Glomerular endothelial cell (primary cell): ENCODE measurements around the gene ZNF688. TPM values are rescaled to one million over a fixed set of nuclear protein-coding genes. Genes with fewer than 3 reads are reported as not detected.
"Not testable (repeated sequence)": the region's sequence is repeated elsewhere in the genome, so short reads cannot be mapped to it uniquely, and the experiment has no call there.

Source experiments
- DNase-seq: peaks from one replicate; pipeline ENCODE4 v3.0.0-alpha.2; 2011; ENCODE audit warnings: low read depth, low spot score; ENCODE audit errors: extremely low read depth
- total RNA-seq: library from RNA; depleted of rRNA; stranded (reverse); fragments of >200 nt; gene quantifications from 2 replicates; pipeline ENCODE4 v1.2.3, GENCODE V29; 2015

ZNF688 gene
- total RNA-seq, 1 donor from 2014 or later = 11.1 TPM

DNA sequence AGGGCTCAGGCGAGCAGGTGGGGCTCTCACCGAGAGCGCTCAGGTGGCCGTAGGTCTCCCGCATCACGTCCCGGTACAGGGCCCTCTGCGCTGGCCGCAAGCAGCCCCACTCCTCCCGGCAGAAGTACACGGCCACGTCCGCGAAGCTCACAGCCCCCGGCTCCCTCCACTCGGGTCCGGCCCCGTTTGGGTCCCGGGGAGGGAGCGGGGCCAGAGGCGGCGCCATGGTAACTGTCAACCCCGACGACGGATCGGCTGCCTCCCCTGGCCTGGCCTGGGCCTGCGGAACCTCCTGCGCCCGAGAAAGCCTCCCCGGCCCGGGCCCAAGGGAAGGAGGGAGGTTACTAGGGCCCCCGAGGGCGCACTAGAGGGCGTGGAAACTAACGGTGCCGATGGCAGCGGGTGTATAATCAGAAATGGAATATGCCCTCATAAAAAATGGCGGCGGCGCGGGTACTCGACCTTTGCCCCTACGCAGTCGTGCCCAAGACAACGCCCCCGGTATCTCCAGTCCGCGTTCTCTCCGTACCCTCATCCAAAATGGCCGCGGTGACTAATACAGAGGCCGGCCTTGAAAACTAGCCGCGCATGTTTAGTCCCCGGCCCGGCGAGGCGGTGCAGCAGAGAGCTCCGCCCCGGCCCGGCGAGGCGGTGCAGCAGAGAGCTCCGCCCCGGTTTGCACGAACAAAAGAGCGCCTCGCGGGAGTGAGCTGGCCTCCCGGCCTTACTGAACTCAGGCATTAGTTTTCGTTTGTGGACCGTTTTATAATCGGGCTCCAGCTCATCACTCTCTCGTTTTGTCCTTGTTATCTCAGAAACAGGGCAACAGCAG is 13.3 kb downstream of the ZNF688 start, which contains the start of gene ZNF764:
Gene ZNF764, minus strand, starts transcription at position 418 of the 832 bp plus-strand sequence. Its CDS starts 192 bp downstream, at position 226.
- peak; percentile 82 for DNase-seq

DNA sequence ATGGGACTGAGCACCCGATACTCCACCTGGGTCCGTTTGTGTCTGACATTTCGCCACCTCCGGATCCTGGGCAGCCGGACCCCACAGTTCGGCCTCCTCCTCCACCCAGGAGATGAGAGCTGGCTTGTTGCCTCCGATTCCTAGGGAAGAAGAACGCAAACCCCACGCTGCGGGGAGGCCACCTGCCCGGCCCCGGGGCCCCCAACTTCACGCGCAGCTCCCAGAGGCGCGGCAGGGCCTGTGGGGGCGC is 13.9 kb downstream of the ZNF688 start:
- no peak for DNase-seq

DNA sequence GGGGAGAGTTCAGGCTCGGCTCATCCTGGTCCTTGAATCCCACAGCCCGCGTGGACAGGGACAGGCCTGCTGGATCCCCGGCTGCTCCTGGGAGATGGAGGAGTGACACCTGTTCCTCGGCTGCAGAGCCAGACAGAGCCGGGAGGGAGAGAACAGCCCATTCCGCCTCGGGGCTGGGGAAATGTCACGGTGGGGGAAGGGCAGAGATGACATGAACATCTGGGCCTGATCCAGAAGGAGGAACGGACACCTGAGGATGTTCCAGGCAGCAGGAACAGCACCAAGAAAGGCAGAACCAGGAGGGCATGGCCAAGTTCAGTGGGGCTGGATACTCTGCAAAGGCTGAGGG is 15.4 kb downstream of the ZNF688 start:
- no peak for DNase-seq

DNA sequence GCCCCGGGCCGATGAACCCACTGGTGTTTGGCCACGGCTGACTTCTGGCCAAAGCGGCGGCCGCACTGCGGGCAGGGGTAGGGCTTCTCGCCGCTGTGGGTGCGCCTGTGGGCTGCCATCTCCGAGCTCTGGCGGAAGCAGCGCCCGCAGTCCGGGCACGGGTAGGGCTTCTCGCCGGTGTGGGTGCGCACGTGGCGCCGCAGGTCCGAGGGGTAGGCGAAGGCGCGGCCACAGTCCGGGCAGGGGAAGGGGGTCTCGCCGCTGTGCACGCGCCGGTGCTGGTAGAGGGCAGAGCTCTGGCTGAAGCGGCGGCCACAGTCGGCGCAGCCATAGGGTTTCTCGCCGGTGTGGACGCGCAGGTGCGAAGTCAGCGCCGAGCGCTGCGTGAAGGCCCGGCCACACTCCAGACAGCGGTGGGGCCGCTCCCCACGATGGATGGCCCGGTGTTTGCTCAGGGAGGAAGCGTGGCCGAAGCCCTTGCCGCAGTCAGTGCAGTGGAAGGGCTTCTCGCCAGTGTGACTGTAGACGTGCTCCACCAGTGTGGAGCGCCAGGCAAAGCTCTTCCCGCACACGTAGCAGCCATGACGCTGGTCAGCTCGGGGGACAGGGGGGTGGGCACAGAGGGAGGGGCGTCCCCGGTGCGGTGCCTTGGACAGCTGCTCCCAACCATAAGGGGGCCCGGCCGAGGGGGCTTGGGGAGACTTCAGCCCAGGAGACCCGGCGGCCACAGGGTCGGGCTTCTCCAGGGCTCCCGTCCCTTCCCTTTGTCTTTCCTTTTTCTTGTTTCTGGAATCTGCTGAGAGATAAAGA is 16.0 kb downstream of the ZNF688 start:
- no peak for DNase-seq

DNA sequence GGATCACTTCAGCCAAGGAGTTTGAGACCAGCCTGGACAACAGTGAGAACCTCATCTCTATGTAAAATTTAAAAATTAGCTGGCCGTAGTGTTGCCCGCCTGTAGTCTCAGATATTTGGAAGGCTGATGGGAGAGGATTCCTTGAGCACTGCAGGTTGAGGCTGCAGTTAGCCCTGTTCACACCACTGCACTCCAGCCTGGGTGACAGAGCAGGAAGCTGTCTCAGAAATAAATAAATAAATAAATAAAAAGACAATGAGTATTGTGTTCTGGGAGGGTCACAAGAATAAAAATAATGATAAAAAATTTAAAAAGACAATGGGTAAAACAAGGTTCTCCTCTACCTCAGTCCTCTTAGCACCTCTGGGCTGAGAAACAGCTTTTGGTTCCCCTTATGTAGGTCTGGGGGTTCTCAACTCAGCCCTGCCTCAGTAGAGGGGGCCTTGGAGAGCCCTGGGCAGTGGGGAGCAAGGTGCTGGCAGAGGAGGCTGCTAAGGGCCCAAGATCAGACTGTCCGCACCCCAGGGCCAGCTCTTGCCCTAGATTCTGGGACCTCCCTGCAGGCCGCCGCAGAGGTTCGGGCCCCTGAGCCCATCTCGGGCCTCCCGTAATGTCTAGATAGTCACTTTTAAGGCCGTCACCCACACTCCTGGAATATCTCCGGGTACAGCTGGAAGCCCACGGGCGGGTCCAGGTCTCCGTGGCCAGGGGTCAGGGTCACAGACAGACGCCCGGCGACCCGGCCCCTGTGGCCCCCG is 16.8 kb downstream of the ZNF688 start:
- DNase-seq = no peak

DNA sequence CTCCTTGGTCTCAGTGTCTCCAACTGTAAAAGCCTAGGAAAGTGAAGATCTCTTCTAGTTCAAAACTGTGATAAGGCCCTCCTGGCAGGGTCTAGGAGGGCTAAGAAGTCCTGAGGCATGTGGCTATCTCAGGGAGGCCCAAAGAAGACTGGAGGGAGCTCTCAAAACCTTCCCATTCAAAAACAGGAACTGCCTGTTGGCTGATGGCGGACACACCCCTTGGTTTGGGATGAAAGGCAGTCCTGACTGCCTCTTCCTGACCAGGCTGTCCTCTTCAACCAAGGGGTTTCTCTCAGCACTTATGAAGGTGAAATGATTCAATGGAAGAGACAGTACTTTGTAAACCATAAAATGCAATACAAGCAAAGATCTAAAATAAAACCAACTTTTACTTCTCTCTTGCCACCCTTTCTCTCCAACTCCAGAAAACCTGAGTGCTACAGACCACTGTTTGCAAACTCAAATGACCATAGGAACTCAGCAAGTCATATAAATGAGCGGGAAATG is 18.1 kb downstream of the ZNF688 start:
- no peak for DNase-seq

DNA sequence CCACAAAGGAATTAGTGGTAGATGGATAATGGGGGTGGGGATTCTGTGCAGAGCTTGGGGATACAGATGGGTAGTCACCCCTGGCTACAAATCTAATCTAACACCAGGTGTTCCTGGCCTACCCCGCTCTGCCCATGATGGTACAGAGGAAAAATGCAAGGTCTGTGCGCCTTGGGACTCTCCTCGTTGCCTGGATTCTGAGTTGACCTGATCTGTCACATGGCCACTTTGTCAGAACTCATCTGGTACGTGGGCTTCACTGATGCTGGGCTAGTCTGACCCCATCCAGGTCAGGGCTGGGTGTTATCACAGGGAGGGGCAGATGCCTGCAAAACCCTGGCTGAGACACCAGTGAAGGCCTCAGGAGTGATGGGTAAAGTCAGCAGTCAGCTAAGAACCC is 18.6 kb downstream of the ZNF688 start:
- DNase-seq = no peak

DNA sequence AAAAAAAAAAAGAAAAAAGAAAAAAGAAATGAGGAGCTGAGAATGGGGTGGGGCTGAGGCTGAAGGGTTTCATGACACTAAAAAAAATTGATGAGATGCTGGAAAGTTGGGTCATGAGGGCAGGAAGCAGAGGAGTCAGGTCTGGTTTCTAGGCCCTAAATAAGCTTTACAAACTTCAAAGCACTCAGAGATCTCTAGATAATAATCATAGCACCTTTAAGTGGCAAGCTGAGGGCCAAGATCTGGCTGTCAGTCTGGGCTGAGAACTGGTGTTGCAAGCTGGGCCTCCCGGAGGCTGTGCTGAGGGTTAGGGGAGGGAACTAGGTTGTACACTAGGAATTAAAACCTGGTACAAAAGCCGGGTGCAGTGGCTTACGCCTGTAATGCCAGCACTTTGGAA is 19.7 kb downstream of the ZNF688 start:
- no peak for DNase-seq

DNA sequence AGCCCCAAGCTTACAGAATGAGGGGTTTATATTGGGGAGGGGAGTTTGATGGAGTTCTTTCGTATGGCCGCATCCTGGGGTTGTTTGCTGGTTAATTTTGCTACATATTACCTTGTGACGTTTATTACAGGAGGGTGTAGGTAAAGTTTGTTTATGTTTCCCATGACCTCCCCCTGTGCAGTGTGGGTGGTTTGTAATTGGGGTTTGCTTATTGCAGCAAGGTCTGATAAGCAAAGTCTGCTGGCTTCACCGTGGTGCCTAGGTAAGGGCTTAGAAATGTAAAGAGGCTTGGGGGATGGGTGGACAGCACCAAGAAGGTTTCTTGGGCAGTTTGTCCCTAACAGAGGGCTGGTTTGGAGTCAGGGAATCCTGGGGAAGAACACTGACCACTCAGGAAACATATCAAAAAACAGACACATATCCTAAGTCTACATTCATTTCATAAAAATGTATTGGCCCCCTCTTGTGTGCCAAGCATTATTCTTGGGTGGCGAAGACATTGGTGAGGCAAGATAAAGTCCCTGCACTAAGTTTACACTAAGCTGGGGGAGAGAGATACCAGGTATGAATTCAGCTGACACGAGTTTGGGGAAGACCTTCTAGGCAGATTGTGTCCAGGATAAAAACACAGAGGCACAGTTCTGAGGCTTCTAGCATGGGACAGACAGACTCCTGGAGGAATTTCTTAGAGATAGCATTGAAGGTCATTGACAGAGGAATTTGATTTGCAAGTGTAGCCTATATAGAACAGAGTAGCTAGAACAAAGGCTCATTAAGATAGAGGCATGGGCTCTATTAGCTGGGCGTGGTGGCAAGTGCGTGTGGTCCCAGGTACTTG is 22.9 kb downstream of the ZNF688 start:
- DNase-seq = no peak

DNA sequence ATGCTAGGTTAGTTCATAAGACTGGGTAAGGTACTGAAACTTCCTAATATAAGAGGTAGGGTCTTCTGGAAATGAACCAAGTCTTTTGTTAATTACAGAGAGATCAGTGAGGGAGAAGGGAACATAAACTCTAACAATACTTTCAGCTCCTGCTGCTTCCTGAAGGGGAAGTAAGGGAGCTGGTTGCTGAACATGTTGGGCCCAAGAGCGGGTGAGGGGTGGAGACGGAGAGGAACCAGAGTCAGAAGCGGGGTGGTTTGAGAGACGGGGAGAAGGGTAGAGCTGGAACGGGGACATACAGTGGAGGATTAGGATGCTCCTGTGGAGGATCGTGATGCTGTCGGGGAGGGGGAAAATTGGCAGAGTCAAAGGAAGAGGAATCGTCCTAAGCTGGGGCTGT is 25.4 kb downstream of the ZNF688 start:
- no peak for DNase-seq

DNA sequence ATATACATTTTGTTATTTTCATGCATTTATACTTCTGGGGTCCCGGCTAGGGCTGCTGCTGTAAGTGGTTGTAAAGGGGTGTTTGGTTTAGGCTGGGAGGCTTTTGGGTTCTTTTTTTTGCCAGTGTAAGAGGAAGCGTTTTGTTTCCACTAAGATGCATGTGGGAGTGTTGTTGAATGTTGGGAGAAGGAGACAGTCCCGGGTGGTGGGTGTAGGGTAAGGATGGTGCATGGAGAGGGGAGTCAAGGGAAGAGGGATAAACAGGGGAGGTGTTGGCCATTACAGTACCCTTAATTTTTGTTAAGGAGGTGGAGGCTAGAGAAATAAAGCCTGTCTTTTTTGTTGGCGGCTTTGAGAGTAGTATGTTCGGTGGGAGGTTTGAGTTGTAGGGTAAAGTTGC is 28.4 kb downstream of the ZNF688 start:
- no peak for DNase-seq

DNA sequence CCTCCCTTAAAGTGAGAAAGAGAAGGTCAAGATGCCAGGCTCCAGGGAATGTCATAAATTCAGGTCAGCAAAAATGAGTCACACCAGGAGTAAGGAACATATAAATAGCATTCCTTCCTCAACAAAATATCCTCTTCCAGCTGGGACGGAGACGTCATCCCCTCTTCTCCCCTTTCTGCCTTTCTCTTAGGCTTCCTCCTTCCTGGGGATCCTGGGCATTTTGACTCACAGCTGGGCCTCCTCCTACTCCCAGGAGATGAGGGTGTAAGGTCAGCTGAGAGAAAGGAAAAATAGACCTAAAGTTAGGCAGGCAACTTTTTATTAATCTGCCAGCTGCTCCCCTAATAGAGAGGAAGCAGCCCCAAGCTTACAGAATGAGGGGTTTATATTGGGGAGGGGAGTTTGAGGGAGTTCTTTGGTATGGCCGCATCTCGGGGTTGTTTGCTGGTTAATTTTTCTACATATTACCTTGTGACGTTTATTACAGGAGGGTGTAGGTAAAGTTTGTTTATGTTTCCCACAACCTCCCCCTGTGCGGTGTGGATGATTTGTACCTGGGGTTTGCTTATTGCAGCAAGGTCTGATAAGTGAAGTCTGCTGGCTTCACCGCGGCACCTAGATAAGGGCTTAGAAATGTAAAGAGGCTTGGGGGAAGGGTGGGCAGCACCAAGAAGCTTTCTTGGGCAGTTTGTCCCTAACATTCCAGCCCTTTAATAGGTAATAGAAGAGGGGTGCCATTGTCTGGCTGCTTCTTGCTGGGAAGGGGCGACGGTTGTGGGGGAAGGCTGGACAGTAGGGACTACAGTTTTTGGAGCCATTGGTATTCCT is 29.8 kb downstream of the ZNF688 start:
- no peak for DNase-seq

DNA sequence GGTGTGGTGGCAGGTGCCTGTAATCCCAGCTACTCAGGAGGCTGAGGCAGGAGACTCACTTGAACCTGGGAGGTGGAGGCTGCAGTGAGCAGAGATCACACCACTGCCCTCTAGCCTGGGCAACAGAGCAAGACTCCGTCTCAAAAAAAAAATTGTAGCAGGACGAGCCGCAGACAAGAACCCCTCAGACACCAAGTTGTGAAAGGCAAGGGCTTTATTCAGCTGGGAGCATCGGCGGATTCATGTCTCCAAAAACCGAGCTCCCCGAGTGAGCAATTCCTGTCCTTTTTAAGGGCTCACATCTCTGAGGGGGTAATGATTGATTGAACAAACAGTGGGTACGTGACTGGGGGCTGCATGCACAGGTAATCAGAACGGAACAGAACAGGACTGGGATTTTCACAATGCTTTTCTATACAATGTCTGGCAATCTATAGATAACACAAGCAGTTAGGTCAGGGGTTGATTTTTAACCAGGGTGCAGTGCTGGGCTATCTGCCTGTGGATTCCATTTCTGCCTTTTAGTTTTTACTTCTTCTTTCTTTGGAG is 30.5 kb downstream of the ZNF688 start:
- not testable (repeated sequence) for DNase-seq

DNA sequence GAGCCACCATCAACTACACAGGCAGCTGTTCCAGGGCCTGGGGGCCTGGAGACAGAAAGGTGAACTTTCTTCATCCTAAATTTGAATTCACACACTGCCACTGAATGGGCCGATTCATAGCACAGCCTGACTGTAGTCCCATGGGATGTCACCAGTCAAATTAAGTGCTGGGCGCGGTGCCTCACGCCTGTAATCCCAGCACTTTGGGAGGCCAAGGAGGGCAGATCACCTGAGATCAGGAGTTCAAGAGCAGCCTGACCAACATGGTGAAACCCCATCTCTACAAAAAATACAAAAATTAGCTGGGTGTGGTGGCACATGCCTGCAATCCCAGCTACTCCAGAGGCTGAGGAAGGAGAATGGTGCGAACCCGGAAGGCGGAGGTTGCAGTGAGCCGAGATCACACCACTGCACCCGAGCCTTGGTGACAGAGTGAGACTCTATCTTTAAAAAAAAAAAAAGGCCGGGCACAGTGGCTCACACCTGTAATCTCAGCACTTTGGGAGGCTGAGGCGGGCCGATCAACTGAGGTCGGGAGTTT is 31.5 kb downstream of the ZNF688 start:
- not testable (repeated sequence) for DNase-seq

DNA sequence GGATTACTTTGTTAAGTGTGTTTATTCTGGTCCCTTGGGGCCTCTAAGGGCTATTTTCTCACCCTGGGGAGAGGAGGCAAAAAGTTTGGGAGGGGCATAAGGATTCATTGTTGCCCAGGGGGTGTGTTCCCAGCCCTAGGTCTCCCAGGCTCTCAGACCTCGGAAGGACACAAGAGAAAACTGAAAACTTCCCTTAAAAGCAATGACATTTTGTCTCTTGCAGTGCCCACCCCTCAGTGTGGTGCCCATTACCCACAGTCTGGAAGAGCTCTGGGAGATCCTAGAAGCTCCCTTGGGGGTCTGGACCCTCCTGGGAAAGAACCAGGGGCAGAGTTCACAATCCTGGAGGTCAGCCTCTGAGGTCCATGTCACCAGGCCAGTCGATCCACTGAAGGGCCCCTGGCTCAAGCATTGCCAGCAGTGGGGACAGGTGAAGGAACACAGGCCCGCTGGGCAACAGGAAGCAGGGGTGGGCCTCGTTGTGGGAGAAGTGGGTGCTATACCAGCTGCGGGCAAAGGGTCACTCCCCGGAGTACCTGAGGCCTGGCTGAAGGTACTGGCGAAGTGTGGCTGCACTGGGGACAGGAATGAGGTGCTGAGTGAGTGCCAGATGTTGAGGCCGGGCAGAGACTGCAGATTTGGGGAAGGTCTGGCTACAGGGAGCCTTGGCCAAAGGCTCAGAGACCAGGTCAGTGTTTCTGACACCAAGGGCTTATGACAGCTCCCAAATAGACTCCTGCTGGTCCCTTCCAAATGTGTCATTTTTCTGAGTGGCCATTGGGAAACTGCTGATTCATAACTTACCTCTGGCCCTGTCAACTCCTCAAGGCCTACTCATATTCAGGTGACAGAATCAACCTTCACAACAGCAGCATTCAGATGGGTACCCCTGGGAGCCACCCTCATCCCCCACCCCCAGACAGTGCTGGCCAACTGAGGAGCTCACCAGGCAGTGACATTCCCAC is 32.2 kb downstream of the ZNF688 start:
- DNase-seq = no peak

DNA sequence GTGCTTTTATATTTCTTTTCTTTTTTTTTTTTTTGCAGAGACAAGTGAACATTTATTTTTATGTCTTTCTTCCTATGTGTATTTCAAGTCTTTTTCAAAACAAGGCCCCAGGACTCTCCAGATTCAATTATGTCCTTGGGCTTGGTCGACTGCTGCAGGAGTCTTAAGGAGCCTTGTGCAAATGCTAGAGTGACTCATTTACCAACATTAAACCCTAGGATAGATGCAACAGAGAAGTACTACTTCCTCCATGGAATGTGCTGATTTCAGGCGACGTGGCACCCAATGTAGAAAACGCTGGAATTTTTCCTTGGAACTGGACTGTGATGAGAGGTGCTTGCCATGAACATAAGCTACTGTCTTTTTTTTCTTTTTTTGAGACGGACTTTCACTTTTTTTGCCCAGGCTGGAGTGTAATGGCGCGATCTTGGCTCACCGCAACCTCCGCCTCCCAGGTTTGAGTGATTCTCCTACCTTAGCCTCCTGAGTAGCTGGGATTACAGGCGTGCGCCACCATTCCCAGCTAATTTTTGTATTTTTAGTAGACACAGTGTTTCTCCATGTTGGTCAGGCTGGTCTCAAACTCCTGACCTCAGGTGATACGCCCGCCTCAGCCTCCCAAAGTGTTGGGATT is 35.0 kb downstream of the ZNF688 start:
- DNase-seq = not testable (repeated sequence)

DNA sequence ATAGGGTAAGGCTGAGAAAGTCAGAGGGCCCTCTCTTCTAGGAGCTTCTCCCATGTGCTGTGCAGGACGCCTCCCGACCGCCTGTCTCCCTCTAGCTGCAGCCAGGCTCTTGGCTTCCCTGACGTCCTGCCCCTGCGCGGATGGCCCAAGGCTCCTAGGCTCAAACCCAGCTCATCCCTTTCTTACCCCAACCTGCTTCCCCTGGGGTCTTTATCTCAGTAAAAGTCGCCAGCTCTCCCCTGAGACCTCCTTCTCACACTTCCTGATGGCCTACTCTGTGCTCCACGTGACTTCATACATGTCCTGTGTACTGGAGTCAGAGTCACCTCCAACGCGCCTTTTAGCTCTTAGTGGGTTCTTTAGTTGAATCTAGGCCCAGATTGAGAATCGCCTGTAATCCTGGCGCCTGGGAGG is 35.7 kb downstream of the ZNF688 start:
- no peak for DNase-seq
